ENCODE measurements around the gene CLIC1. TPM values are rescaled to one million over a fixed set of nuclear protein-coding genes. Genes with fewer than 3 reads are reported as not detected.

CLIC1 gene
- total and polyA plus RNA-seq, 2 experiments from 2014 or later: 269 to 296 TPM

DNA sequence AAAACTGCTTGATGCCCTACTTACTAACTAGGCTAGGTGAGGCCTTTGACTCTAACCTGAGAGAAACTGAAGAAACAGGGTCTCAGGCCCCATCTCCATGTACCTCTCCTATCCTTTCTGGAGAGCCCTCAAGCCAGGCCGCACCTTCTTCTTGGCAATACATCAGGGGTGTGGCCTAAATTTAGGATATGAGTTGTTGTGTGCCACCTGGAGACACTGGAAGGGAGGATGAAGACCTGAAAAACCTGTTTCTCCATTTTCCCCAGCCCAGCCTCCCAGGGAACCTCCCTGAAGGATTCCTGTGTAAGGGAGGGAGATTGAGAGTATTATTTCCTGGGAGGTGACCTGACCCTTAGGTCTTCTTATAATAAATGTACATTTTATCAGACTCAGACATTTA lies 18.1 kb downstream of the CLIC1 start (continued):
- TF ChIP-seq, protein P1, sequence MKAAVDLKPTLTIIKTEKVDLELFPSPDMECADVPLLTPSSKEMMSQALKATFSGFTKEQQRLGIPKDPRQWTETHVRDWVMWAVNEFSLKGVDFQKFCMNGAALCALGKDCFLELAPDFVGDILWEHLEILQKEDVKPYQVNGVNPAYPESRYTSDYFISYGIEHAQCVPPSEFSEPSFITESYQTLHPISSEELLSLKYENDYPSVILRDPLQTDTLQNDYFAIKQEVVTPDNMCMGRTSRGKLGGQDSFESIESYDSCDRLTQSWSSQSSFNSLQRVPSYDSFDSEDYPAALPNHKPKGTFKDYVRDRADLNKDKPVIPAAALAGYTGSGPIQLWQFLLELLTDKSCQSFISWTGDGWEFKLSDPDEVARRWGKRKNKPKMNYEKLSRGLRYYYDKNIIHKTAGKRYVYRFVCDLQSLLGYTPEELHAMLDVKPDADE (IDR thresholded peaks at IDR 0.05): no peak
- TF ChIP-seq ZNF114 (CRISPR knock-in tag; IDR thresholded peaks at IDR 0.05) (no peak), POLR2AphosphoS5 (IDR thresholded peaks at IDR 0.05; ENCODE audit: low read depth) (no peak), ZNF331 (CRISPR knock-in tag; IDR thresholded peaks at IDR 0.05; ENCODE audit: low read depth) (no peak), CREB1 (CRISPR knock-in tag; IDR thresholded peaks at IDR 0.05; ENCODE audit: low read depth) (no peak)

- DNase-seq (ENCODE audit: low spot score) (peak; percentile 83), ATAC-seq (peak; percentile 82)
- no peaks in the 10 kb centered on the region for H3K9me3 Mint-ChIP-seq
- Histone ChIP-seq H3K4me1 (ENCODE audit: insufficient read depth) (peaks cover 34% of the 10 kb centered on the region), H3K4me2 (peak overlapping the region; percentile 19), H3K27me3 (ENCODE audit: insufficient read depth) (no peaks in the 10 kb centered on the region), H2AFZ (peak overlapping the region; percentile 72), H3K79me2 (replicated peaks; ENCODE audit: insufficient read depth) (no peaks in the 10 kb centered on the region), H3K4me3 (no peak overlapping the region), H3K27ac (ENCODE audit: low read depth) (no peak overlapping the region), H4K20me1 (replicated peaks; ENCODE audit: insufficient read depth) (no peaks in the 10 kb centered on the region), H3K36me3 (ENCODE audit: insufficient read depth) (no peaks in the 10 kb centered on the region), H3F3A (replicated peaks; ENCODE audit: low read depth) (no peaks in the 10 kb centered on the region), H3K9me2 (ENCODE audit: insufficient read depth) (no peaks in the 10 kb centered on the region)
- H3K36me3 Mint-ChIP-seq (ENCODE audit: low read depth): no peaks in the 10 kb centered on the region; the same call in 2 of the 3 replicates
- no peak overlapping the region; the same call in 2 of the 3 replicates for H3K4me3 Mint-ChIP-seq
- TF ChIP-seq CREB1 (CRISPR knock-in tag; IDR thresholded peaks at IDR 0.05; ENCODE audit: low read depth) (peak; percentile 48), CTCF (conservative IDR thresholded peaks at IDR 0.05; ENCODE audit: low read depth in 2 of 2) (peak; percentile 64 to 67), JUNB (IDR thresholded peaks at IDR 0.05; ENCODE audit: unreplicated experiment) (no peak), EZH2 (IDR thresholded peaks at IDR 0.05; ENCODE audit: low read depth, unreplicated experiment) (no peak)
- TF ChIP-seq, protein P1 (IDR thresholded peaks at IDR 0.05): no peak
- peak overlapping the region; percentile 10 for H3K27ac Mint-ChIP-seq
- H3K27me3 Mint-ChIP-seq (ENCODE audit: insufficient read depth, low read depth, poor library complexity): peaks cover 19% of the 10 kb centered on the region
- H3K4me1 Mint-ChIP-seq: peaks cover 39% of the 10 kb centered on the region
Measured at GRCh38 chr6:31717499-31718222, 18.7 kb downstream of the CLIC1 start.
